Breast epithelium (tissue), 4 donors: ENCODE measurements around the gene PRSS33. TPM values are rescaled to one million over a fixed set of nuclear protein-coding genes. Genes with fewer than 3 reads are reported as not detected.

ENCODE experiments used
- DNase-seq, 2 donors: peaks; one replicate each; pipeline ENCODE4 v3.0.0-alpha.2; 2019; ENCODE audit warnings: low spot score in 2 of 2
- H3K27ac ChIP-seq, 2 donors: fragments of 200-600 bp; sonication (generic) in 1 of 2; one replicate each; pipeline ENCODE4 v1.5.1; 2016 to 2019; ENCODE audit warnings: mild to moderate bottlenecking in 1 of 2
- H3K27me3 ChIP-seq, 2 donors: fragments of 200-600 bp; sonication (generic) in 1 of 2; one replicate each; pipeline versions ENCODE4 v1.5.1 to v1.6.0; 2017 to 2019; ENCODE audit warnings: control low read depth in 1 of 2, mild to moderate bottlenecking in 1 of 2
- H3K36me3 ChIP-seq: fragments of 200-600 bp; one replicate; pipeline ENCODE4 v1.5.1; 2019
- H3K4me1 ChIP-seq, 2 donors: fragments of 200-600 bp; sonication (generic); one replicate each; pipeline ENCODE4 v1.5.1; 2016 to 2019; ENCODE audit warnings: control low read depth in 1 of 2
- H3K4me3 ChIP-seq, 3 donors: fragments of 200-600 bp; sonication (generic); 1 replicate in 2 of 3; 2 replicates in 1 of 3; pipeline ENCODE4 v1.5.1; 2016 to 2019; ENCODE audit warnings: mild to moderate bottlenecking in 3 of 3, moderate library complexity in 2 of 3
- H3K9me3 ChIP-seq, 2 donors: fragments of 200-600 bp; sonication (generic) in 1 of 2; one replicate each; pipeline ENCODE4 v1.5.1; 2016 to 2019; ENCODE audit warnings: control low read depth in 1 of 2
- CTCF ChIP-seq, 3 donors: fragments of 450-650 bp; IDR thresholded peaks; one replicate each; pipeline ENCODE4 v1.5.1; 2016 to 2017; ENCODE audit warnings: antibody characterized with exemption in 3 of 3, mild to moderate bottlenecking in 3 of 3, moderate library complexity in 3 of 3
- POLR2A ChIP-seq: fragments of 450-650 bp; IDR thresholded peaks from one replicate; pipeline ENCODE4 v1.6.1; 2016; ENCODE audit warnings: antibody characterized with exemption, mild to moderate bottlenecking, moderate library complexity
- POLR2AphosphoS5 ChIP-seq, 3 donors: sonication (generic); formaldehyde crosslinking; IDR thresholded peaks; one replicate each; pipeline ENCODE4 v1.6.1; 2017; ENCODE audit warnings: antibody characterized with exemption in 3 of 3
- intact Hi-C: fragments of 100-400 bp; cut with DNase I; formaldehyde crosslinking; loops from one replicate; pipeline ENCODE4 v1.15.1; 2023; ENCODE audit warnings: low total_unique reads
- total RNA-seq, 3 donors: library from RNA; depleted of rRNA; stranded (reverse); fragments of >200 nt; gene quantifications; one replicate each; pipeline ENCODE4 v1.1.0, GENCODE V29; 2016

PRSS33 gene
- total RNA-seq, 3 donors from 2014 or later: not detected

DNA sequence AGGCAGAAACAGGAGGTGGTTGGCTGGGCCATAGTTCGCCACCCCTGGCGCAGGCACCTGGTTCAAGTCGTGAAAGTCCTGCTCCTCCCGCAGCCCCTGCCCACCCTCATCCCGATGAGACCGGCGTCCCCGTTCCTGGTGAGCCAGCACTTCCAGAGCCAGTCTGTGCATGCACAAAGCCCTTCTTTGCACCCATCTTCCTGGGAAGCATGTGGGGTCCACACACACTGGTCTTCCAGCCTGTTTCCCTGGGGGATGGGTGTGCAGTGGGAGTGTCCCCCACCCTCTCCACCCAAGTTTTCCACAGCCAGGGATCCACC is 41.1 kb upstream of the PRSS33 start:
- H3K9me3 ChIP-seq: no peaks in the 10 kb centered on the region
- TF ChIP-seq CTCF (IDR thresholded peaks at IDR 0.05) (no peak), POLR2AphosphoS5 (IDR thresholded peaks at IDR 0.05) (no peak), POLR2A (no peak)
- no peaks in the 10 kb centered on the region for H3K4me1 ChIP-seq
- H3K4me3 ChIP-seq: no peak overlapping the region
- peaks cover 0 to 8% of the 10 kb centered on the region in 2 donors for H3K27me3 ChIP-seq
- intact Hi-C loops: no loop called here
- no peaks in the 10 kb centered on the region for H3K36me3 ChIP-seq
- no peak for DNase-seq
- H3K27ac ChIP-seq: no peak overlapping the region

GRCh38 chr16:2827831-2828520 is 40.6 kb upstream of the PRSS33 start:
- Histone ChIP-seq H3K27ac (no peak overlapping the region), H3K4me1 (no peaks in the 10 kb centered on the region), H3K27me3 (peaks cover 0 to 8% of the 10 kb centered on the region in 2 donors), H3K9me3 (no peaks in the 10 kb centered on the region), H3K36me3 (no peaks in the 10 kb centered on the region), H3K4me3 (no peak overlapping the region)
- intact Hi-C loops: no loop called here
- no peak for TF ChIP-seq POLR2AphosphoS5 (IDR thresholded peaks at IDR 0.05)
- no peak for TF ChIP-seq CTCF (IDR thresholded peaks at IDR 0.05)
- no peak for TF ChIP-seq POLR2A
- DNase-seq: peak in 1 of 2 donors; percentile 49

- intact Hi-C loops: no loop called here
Measured at GRCh38 chr16:2827374-2827791, 40.0 kb upstream of the PRSS33 start.

GRCh38 chr16:2826591-2827373 is 39.4 kb upstream of the PRSS33 start:
- TF ChIP-seq POLR2A (no peak), POLR2AphosphoS5 (IDR thresholded peaks at IDR 0.05) (no peak), CTCF (IDR thresholded peaks at IDR 0.05) (no peak)
- no peak overlapping the region for H3K27ac ChIP-seq
- H3K4me1 ChIP-seq: no peaks in the 10 kb centered on the region
- DNase-seq: peak in 1 of 2 donors; percentile 38
- intact Hi-C loops: no loop called here
- no peaks in the 10 kb centered on the region for H3K9me3 ChIP-seq
- H3K27me3 ChIP-seq: peaks cover 0 to 8% of the 10 kb centered on the region in 2 donors
- no peaks in the 10 kb centered on the region for H3K36me3 ChIP-seq
- H3K4me3 ChIP-seq: no peak overlapping the region

More at GRCh38 chr16:2827374-2827791, 40.0 kb upstream of the PRSS33 start:
- Histone ChIP-seq H3K4me1 (no peaks in the 10 kb centered on the region), H3K27me3 (peaks cover 0 to 8% of the 10 kb centered on the region in 2 donors), H3K27ac (no peak overlapping the region), H3K36me3 (no peaks in the 10 kb centered on the region), H3K9me3 (no peaks in the 10 kb centered on the region), H3K4me3 (no peak overlapping the region)
- DNase-seq: peak in 1 of 2 donors; percentile 50
- TF ChIP-seq CTCF (IDR thresholded peaks at IDR 0.05) (no peak), POLR2A (no peak), POLR2AphosphoS5 (IDR thresholded peaks at IDR 0.05) (no peak)

DNA sequence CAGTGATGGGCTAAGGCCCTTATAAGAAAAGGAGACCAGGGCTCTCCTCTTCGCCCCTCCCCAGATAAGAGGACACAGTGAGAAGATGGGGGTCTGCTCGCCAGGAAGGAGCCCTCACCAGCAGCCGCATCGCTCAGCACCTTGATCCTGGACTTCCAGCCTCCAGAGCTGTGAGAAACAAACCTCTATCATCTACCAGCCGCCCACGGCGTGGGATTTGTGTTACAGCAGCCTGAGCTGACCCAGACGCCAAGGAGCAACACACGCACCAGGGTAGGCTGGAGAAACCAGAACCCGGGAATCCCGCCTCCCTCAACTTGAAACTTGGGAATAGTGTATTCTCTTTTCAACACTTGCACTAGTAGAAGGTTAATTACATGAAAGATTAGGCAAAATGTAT is 38.5 kb upstream of the PRSS33 start:
- Histone ChIP-seq H3K9me3 (no peaks in the 10 kb centered on the region), H3K4me3 (no peak overlapping the region), H3K36me3 (no peaks in the 10 kb centered on the region), H3K27me3 (peaks cover 0 to 8% of the 10 kb centered on the region in 2 donors), H3K4me1 (no peaks in the 10 kb centered on the region), H3K27ac (no peak overlapping the region)
- TF ChIP-seq POLR2A (no peak), CTCF (IDR thresholded peaks at IDR 0.05) (no peak), POLR2AphosphoS5 (IDR thresholded peaks at IDR 0.05) (no peak)
- peak in 1 of 2 donors; percentile 27 for DNase-seq
- intact Hi-C loops: no loop called here
